Esophagus muscularis mucosa (tissue), 4 donors: Measurements from ENCODE around the gene INPP1. TPM values are rescaled to one million over a fixed set of nuclear protein-coding genes. Genes with fewer than 3 reads are reported as not detected.
"Not testable (repeated sequence)": the region's sequence is repeated elsewhere in the genome, so short reads cannot be mapped to it uniquely, and the experiment has no call there.

Source experiments
- DNase-seq: peaks from one replicate; pipeline ENCODE4 v3.0.0-alpha.2; 2017; ENCODE audit errors: extremely low spot score
- H3K27ac ChIP-seq, 4 donors: fragments of 200-600 bp; sonication (generic); replicated peaks in 1 of 4; 1 replicate in 3 of 4; 2 replicates in 1 of 4; pipeline ENCODE4 v1.5.1; 2016 to 2019; ENCODE audit warnings: mild to moderate bottlenecking in 1 of 4
- H3K27me3 ChIP-seq, 4 donors: fragments of 200-600 bp; sonication (generic); one replicate each; pipeline versions ENCODE4 v1.5.1 to v1.6.0; 2016 to 2019
- H3K36me3 ChIP-seq, 4 donors: fragments of 200-600 bp; sonication (generic); one replicate each; pipeline ENCODE4 v1.5.1; 2016 to 2019
- H3K4me1 ChIP-seq, 4 donors: fragments of 200-600 bp; sonication (generic); one replicate each; pipeline ENCODE4 v1.5.1; 2016 to 2019
- H3K4me3 ChIP-seq, 4 donors: fragments of 200-600 bp; sonication (generic); 1 replicate in 2 of 4; 2 replicates in 2 of 4; pipeline ENCODE4 v1.5.1; 2016 to 2019; ENCODE audit warnings: mild to moderate bottlenecking in 4 of 4, moderate library complexity in 1 of 4
- H3K9me3 ChIP-seq, 4 donors: fragments of 200-600 bp; sonication (generic); 1 replicate in 3 of 4; 2 replicates in 1 of 4; pipeline ENCODE4 v1.5.1; 2016 to 2019
- CTCF ChIP-seq, 3 experiments: fragments of 200-600 bp in 2 of 3; fragments of 450-650 bp in 1 of 3; sonication (generic) in 2 of 3; IDR thresholded peaks; one replicate each; pipeline ENCODE4 v1.5.1; 2017 to 2019; ENCODE audit warnings: antibody characterized with exemption in 3 of 3, mild to moderate bottlenecking in 2 of 3, moderate library complexity in 1 of 3
- EP300 ChIP-seq: sonication (generic); formaldehyde crosslinking; IDR thresholded peaks from one replicate; pipeline ENCODE4 v1.6.1; 2017; ENCODE audit warnings: antibody characterized with exemption
- POLR2A ChIP-seq: fragments of 450-650 bp; IDR thresholded peaks from one replicate; pipeline ENCODE4 v1.6.1; 2017; ENCODE audit warnings: antibody characterized with exemption, moderate library complexity, mild to moderate bottlenecking, low read depth
- POLR2AphosphoS5 ChIP-seq, 2 donors: sonication (generic); formaldehyde crosslinking; IDR thresholded peaks; one replicate each; pipeline ENCODE4 v1.6.1; 2017; ENCODE audit warnings: antibody characterized with exemption in 2 of 2
- WGBS: methylation state at CpG from one replicate; pipeline ENCODE4 v1.1.5; 2018; 5-methylcytosine and 5-hydroxymethylcytosine counted together
- intact Hi-C: fragments of 100-400 bp; cut with DNase I; formaldehyde crosslinking; loops from one replicate; pipeline ENCODE4 v1.15.1; 2023
- total RNA-seq, 4 donors: library from RNA; depleted of rRNA; stranded (reverse); fragments of >200 nt; gene quantifications; one replicate each; pipeline versions ENCODE4 v1.1.0 to v1.2.1, GENCODE V29; 2016

The INPP1 gene
- total RNA-seq, 4 donors from 2014 or later = 17.1 to 23.6 (median 21.0) TPM

GRCh38 chr2:190335225-190335559 is 8.2 kb upstream of the INPP1 start:
- Histone ChIP-seq H3K36me3 (no peaks in the 10 kb centered on the region), H3K27ac (peak overlapping the region in 1 of 4 donors; percentile 0), H3K4me3 (no peak overlapping the region), H3K27me3 (no peaks in the 10 kb centered on the region), H3K4me1 (peaks cover 0 to 9% (median 5%) of the 10 kb centered on the region in 4 donors), H3K9me3 (no peaks in the 10 kb centered on the region)
- intact Hi-C loops = loop anchor here (5.0 kb wide), 1 partner anchor 37 kb away; no protein-coding TSS in a partner anchor
- TF ChIP-seq CTCF (IDR thresholded peaks at IDR 0.05) (no peak), POLR2A (no peak), EP300 (no peak), POLR2AphosphoS5 (IDR thresholded peaks at IDR 0.05) (no peak)
- no peak for DNase-seq

- intact Hi-C loops = loop anchor here (5.0 kb wide), 1 partner anchor 37 kb away; no protein-coding TSS in a partner anchor
- H3K4me3 ChIP-seq, H3K36me3 ChIP-seq, DNase-seq, H3K27me3 ChIP-seq, H3K9me3 ChIP-seq: not testable (repeated sequence)
- H3K27ac ChIP-seq = peak overlapping the region in 1 of 4 donors; percentile 0
- peaks cover 0 to 12% (median 7%) of the 10 kb centered on the region in 4 donors for H3K4me1 ChIP-seq
- WGBS = 98% methylated on average over 4 of the region's 4 CpGs
Measured at GRCh38 chr2:190335584-190335983, 7.8 kb upstream of the INPP1 start.

GRCh38 chr2:190336420-190336819 is 7.0 kb upstream of the INPP1 start:
- TF ChIP-seq EP300 (no peak), POLR2AphosphoS5 (IDR thresholded peaks at IDR 0.05) (no peak), POLR2A (no peak), CTCF (IDR thresholded peaks at IDR 0.05) (no peak)
- Histone ChIP-seq H3K9me3 (no peaks in the 10 kb centered on the region), H3K27me3 (no peaks in the 10 kb centered on the region), H3K27ac (no peak overlapping the region), H3K4me1 (peaks cover 0 to 12% (median 7%) of the 10 kb centered on the region in 4 donors), H3K36me3 (no peaks in the 10 kb centered on the region), H3K4me3 (no peak overlapping the region)
- intact Hi-C loops = loop anchor here (5.0 kb wide), 1 partner anchor 36 kb away; no protein-coding TSS in a partner anchor
- no peak for DNase-seq
- 94% methylated on average over 2 of the region's 2 CpGs for WGBS

GRCh38 chr2:190338453-190338852 is 4.9 kb upstream of the INPP1 start:
- Histone ChIP-seq H3K36me3 (no peaks in the 10 kb centered on the region), H3K27me3 (no peaks in the 10 kb centered on the region), H3K9me3 (no peaks in the 10 kb centered on the region), H3K4me3 (no peak overlapping the region), H3K4me1 (peaks cover 7 to 24% (median 19%) of the 10 kb centered on the region in 4 donors), H3K27ac (peak overlapping the region in 3 of 4 donors; percentile 2 to 29 (median 20))
- 78% methylated on average over 1 of the region's 1 CpG for WGBS
- intact Hi-C loops = loop anchor here (5.0 kb wide), 1 partner anchor 34 kb away; no protein-coding TSS in a partner anchor
- TF ChIP-seq CTCF (IDR thresholded peaks at IDR 0.05) (peak in 1 of 3 experiments; percentile 29), POLR2A (no peak)
- DNase-seq = no peak

GRCh38 chr2:190339394-190339793 is 4.0 kb upstream of the INPP1 start:
- TF ChIP-seq EP300 (no peak), POLR2AphosphoS5 (IDR thresholded peaks at IDR 0.05) (no peak), POLR2A (no peak), CTCF (IDR thresholded peaks at IDR 0.05) (no peak)
- Histone ChIP-seq H3K4me1 (peaks cover 8 to 25% (median 15%) of the 10 kb centered on the region in 4 donors), H3K9me3 (no peaks in the 10 kb centered on the region), H3K27ac (no peak overlapping the region), H3K4me3 (no peak overlapping the region), H3K36me3 (no peaks in the 10 kb centered on the region), H3K27me3 (no peaks in the 10 kb centered on the region)
- intact Hi-C loops = loop anchor here (5.0 kb wide), 1 partner anchor 33 kb away; no protein-coding TSS in a partner anchor
- 83% methylated on average over 1 of the region's 1 CpG for WGBS
- DNase-seq = no peak
